HG03039 (cell line): ENCODE measurements around the gene MTO1.
"Not testable (repeated sequence)": the region's sequence is repeated elsewhere in the genome, so short reads cannot be mapped to it uniquely, and the experiment has no call there.

Experiments
- ATAC-seq: cut with Tn5 transposase; IDR thresholded peaks from one replicate; pipeline ENCODE4 v1.9.1; 2021; ENCODE audit warnings: mild to moderate bottlenecking, moderate library complexity; ENCODE audit not compliant: unreplicated experiment

Gene MTO1, protein sequence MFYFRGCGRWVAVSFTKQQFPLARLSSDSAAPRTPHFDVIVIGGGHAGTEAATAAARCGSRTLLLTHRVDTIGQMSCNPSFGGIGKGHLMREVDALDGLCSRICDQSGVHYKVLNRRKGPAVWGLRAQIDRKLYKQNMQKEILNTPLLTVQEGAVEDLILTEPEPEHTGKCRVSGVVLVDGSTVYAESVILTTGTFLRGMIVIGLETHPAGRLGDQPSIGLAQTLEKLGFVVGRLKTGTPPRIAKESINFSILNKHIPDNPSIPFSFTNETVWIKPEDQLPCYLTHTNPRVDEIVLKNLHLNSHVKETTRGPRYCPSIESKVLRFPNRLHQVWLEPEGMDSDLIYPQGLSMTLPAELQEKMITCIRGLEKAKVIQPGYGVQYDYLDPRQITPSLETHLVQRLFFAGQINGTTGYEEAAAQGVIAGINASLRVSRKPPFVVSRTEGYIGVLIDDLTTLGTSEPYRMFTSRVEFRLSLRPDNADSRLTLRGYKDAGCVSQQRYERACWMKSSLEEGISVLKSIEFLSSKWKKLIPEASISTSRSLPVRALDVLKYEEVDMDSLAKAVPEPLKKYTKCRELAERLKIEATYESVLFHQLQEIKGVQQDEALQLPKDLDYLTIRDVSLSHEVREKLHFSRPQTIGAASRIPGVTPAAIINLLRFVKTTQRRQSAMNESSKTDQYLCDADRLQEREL

DNA sequence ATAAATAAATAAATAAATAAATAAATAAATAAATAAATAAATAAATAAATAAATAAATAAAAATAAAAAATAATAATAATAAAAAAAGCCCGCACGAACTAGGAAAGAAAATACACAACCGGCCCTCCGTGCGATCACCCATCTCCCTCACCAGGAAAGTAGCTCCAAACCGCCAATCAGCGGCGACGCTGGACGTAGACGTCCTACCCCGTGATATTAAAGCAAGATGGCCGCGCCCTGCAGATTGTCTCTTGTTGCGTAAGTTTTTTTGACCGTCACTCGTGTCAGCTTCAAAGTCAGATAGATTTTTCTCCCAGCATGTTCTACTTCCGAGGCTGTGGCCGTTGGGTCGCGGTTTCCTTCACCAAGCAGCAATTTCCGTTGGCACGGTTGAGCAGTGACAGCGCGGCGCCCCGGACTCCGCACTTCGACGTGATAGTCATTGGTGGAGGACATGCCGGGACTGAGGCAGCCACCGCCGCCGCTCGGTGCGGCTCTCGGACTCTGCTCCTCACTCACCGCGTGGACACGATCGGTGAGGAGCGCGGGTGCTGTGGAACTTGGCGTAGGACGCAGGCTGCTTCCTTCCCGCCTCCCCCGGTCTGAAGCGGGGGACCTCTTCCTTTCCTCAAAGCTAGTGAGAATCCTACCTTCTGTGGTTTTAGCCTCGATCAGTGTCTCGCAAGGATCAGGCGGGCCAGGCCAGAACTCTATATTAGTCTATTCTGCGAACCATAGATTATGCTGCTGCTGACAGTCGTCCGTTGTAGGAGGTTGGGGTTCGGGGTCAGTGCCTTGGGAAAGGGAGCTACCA lies at the start of gene MTO1:
Gene MTO1, plus strand, starts transcription at position 201 of the 814 bp plus-strand sequence. Its CDS starts 118 bp downstream, at position 319.
- ATAC-seq, result peak; percentile 93

DNA sequence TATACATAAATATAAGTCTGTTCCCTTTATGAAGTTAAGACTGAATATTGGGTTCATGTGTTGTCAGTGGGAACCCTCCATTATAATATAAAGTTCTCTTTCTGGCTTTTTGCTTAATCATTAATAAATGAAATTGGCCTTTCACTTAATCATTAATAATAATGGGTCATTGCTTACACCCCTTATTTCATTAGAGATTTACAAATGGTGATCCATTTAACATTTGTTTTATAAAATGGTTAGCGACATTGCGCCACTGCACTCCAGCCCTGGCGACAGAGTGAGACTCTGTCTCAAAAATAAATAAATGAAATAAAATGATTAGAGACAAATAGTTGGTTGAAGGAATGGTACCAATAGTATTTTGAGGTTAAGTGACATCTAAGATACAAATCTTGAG lies 48.4 kb upstream of the MTO1 start:
- no peak for ATAC-seq

DNA sequence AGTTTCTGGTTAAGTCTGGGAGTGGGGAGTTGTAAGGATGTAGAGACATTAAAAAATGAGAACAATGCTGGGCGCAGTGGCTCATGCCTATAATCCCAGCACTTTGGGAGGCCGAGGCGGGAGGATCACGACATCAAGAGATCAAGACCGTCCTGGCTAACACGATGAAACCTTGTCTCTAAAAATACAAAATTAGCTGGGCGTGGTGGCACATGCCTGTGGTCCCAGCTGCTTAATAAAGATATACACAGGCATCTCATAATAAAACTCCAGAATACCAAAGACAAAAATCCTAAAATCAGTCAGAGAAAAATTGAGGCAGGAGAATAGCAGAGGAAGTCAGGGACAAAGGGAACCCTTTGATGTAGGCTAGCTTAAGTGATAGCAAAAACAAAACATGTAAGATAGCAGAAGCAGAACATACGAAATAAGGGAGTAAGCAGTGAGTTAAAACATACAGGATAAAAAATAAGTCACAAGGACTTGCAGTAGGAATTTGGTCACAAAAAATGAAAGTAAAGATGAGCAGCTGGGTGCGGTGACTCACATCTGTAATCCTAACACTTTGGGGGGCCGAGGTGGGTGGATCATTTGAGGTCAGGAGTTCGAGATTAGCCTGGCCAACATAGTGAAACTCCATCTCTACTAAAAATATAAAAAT lies 43.3 kb upstream of the MTO1 start:
- no peak for ATAC-seq

DNA sequence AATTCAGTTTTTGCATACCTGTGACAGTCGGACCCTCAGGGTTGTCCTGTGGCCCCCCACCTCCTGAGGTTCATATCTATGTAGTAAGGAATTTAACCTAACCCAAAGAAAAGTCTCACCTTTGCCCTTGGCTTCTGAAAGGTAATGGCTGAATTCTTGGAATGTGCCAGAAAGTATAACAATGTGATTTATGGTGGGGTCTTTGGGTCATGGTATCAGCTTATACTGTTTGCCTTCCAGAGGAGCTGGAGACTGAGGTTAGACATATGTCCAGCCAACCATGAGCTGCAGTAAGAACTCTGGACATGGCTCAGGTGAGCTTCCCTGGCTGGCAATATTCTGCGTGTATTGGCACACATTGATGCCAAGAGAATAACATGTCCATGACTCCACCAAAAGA lies 40.0 kb upstream of the MTO1 start:
- no peak for ATAC-seq

DNA sequence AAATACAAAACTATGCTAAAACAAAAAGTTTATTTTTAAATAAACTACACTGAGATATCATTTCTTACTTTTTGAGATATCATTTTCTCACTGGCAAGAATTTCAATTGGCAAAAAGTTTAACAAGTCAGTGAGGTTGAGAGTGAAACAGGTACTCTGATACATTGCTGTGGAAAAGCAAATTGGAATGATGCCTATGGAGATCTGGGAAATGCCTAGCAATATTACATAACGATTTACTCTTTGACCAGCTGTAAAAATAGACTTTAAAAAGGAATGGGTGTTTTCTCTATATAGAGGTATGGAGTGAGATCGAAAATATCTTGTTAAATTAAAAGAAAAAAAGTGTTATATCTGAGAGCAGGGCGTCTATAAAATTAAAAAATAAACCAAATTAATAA lies 26.3 kb upstream of the MTO1 start:
- no peak for ATAC-seq

DNA sequence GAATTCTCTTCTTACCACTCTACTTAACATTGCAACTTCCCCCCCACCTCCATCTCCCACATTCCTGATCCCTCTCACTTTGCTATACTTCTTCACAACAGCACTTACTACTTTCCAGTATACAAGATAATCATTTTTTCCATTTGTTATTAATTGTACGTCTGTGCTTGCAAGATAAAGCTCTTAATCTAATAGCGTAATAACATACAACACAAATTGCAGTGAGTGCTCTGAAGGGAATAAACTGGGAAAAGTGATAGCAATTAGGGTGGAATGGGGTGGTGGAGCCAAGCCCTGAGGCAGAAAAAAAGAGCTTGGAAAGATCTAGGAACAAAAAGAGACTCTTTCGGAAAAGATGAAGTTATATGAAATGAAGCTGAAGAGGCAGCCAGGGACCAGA lies 18.0 kb upstream of the MTO1 start:
- no peak for ATAC-seq

DNA sequence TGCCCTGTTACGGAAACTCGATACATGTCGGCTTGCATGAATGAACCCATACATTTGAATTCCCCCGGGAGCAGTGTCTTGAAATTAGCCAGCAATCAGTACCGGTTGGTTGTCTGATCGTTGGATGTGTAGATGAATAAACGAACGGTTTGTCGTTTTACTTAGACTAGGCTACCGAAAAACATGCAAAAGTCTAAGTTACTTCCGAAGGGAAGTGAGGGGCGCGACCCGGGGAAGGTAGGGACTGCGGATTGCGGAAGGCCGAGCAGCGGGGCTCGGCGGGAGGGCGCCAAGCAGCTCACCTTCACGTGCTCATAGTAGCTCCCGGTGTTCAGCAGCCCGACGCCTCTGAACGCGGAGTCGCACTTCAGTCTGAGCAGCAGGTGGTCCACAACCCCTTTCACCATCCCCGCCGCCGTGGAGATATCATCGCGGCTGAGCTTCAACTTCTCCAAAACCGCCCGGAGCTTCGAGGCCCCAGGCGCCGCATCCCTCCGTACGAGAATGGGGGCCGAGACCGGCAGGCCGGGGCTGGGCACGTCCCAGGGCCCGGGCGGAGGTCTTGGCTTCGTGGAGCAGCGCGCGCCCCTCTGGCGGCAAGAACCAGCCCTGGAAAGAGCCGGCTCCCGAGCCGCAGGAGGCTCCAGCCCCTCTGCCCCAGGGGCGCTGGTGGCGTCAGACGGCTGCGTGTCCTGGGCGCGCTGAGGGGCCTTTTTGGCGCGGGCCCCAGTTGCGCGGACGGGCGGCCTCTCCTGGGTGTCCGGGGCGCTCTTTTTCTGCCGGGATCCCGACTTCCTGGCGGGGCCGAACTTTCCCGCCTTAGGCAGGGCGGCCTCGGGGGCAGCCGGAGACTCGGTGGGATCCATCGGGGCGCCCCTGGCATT lies 10.1 kb upstream of the MTO1 start:
- ATAC-seq, result peak; percentile 55

DNA sequence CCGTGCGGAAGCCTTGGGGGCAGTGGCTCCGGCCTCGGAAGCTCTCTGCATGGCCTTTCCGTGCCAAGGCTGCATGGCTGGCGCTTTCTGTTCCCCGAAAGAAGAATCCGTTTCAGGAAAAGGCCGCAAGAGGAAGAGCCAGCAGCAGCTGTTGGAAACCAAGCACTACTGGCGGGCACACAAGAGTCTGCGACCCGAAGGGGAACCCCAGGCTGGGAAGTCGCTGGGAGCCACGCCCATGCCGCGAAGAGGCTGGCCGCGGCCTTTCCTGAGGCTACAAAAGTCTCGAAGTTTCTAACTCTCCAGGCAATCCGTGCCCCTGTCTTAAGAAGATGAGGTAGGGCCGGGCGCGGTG lies 9.5 kb upstream of the MTO1 start, which contains the start of gene CGAS:
Gene CGAS, minus strand, starts transcription at position 191 of the 355 bp plus-strand sequence. Its CDS starts 116 bp downstream, at position 75.
- ATAC-seq, result peak; percentile 81

DNA sequence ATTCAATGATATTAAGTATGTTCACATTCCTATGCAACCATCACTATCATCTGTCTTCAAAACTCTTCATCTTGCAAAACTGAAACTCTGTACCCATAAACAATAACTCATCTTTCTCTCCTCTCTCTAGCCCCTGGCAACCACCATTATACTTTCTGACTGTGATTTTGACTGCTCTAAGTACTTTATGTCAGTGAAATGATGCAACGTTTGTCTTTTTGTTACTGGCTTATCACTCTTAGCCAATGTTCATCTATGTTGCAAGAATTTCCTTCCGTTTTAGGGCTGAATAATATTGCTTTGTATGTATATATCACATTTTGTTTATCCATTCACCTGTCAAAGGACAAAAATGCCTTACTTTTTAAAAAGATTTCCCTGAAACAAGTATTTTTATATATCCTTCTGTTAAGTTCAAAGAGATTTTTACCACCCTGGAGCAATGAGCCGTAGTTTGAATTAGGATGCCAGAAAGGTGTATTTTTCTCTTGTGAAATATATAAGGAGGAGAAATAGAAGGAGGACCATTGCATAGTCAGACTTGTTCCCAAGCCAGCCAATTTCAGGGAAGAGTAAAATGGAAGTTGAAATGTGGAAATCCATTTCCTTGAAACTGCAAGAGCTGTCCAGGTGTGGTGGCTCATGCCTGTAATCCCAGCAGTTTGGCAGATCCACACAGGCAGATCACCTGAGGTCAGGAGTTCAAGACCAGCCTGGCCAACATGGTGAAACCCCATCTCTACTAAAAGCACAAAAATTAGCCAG lies 5.5 kb upstream of the MTO1 start:
- no peak for ATAC-seq

DNA sequence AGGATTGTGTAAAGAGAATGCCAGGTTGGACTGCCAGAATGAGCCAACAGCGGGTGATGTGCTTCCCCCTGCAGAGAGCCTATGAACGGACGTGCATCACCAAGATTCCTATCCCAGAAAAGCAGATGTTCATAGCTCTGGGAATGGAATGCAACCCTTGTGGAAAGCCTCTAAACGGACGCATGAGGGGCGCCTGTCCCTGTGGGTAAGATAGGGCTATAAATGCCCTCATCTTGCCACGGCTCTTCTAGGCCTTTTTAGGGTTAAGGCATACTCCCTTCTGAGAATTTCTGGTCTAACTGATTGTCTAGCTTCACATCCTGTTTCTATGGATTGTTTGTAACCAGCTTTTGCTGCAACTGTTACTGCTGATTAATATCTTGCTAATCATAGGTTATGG lies 2.1 kb upstream of the MTO1 start:
- ATAC-seq, result not testable (repeated sequence)

DNA sequence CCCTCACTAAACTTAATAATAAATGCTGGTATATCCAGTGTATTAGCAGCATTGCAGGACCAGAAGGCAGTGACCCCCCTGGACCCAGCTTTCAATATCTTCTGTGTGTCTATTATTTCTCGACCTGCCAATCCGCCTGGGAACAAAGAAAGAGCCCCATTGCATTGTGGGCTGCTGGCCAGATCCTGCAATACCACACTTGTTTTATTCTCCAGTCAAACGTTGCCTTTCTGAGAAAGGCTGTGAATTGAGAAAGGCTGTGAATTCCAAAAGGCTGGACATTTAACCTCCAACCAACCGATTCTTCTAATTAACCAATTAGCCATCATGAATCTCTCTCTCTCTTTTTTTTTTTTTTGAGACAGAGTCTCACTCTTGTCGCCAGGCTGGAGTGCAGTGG lies 1.5 kb upstream of the MTO1 start:
- ATAC-seq, result no peak

DNA sequence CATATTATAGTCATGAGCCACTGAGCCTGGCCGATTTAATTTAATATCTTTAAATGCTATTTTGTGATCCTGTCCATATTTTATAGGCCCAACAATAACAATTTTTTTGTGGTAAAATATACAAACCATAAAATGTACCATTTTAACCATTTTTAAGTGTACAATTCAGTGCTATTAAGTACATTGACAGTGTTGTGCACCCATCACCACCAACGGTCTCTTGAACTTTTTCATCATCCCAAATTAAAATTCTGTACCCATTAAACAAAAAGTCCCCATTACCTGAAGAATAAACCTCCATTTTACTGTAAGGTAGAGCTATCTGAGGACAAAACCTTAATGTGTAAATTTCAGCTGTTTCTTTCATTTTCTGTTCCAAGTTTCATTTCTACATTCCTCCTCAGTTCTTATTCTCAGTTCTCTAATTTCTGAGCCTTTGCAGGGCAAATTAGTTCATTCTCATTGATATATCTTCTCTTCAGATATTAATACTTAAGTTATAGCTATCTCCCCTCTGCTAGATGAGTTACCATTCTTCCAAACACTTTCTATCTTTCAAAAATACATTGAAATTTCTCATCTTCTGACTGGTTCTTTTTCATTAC lies 10.3 kb downstream of the MTO1 start:
- ATAC-seq, result peak; percentile 95

DNA sequence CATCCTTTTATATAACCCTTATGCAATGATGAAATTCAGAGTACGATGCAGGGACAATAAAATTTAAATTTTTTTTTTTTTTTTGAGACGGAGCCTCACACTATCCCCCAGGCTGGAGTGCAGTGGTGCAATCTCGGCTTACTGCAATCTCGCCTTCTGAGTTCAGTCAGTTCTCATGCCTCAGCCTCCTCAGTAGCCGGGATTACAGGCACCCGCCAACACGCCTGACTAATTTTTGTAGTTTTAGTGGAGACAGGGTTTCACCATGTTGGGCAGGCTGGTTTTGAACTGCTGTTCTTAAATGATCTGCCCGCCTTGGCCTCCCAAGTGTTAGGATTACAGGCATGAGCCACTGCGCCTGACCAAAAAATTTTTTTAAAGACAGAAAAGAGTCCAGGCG lies 15.2 kb downstream of the MTO1 start:
- no peak for ATAC-seq

DNA sequence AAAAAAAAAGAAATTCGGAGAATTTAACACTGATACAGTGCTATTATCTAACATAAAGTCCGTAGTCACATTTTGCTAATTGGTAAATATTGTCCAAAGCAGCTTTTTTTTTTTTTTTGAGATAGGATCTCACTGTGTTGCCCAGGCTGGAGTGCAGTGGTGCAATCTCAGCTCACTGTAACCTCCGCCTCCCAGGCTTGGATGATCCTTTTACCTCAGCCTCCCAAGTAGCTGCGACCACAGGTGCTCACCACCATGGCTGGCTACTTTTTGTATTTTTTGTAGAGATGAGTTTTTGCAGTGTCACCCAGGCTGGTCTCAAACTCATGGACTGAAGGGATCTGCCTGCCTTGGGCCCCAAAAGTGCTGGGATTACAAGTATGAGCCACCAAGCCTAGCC lies 15.9 kb downstream of the MTO1 start:
- no peak for ATAC-seq

DNA sequence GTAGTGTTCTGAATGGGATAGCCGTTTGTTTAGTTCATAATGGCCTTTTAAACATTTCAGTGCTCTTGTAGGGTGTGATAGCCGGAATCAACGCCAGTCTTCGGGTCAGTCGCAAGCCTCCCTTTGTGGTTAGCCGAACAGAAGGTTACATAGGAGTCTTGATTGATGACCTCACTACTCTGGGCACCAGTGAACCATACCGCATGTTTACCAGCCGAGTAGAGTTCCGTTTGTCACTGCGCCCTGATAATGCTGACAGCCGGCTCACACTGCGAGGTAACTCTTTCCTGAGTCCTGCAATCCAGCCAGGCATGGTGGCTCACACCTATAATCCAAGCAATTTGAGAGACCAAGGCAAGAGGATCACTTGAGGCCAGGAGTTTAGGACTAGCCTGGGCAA lies 20.4 kb downstream of the MTO1 start:
- ATAC-seq, result no peak

DNA sequence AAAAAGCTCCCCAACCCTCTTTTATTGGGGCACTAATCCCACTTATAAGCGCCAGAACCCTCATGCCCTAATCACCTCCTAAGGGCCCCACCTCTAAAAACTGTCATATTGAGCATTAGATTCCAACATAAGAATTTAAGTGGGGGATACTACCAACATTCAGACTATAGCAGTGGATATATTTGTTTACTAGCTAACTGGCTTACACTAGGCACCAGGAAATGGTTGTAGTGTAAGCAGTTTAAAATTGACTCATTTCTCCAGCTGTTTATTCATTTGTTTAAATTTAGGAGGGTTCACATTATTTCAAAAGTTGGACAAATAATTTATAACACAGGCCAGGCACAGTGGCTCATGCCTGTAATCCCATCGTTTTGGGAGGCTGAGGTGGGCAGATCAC lies 22.9 kb downstream of the MTO1 start:
- ATAC-seq, result no peak

DNA sequence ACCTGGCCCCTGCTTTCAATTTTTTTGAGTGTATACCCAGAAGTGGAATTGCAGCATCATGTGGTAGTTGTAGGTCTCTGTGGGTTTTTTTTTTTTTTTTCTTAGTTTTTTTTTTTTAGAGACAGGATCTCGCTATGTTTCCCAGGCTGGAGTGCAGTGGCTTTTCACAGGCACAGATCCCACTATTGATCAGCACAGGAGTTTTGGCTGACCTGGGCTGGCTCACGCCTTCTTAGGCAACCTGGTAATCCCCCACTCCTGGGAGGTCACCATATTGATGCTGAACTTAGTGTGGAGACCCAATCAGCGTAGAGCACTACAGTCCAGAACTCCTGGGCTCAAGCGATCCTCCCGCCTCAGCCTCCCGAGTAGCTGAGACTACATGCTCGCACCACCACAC lies 25.9 kb downstream of the MTO1 start:
- no peak for ATAC-seq

DNA sequence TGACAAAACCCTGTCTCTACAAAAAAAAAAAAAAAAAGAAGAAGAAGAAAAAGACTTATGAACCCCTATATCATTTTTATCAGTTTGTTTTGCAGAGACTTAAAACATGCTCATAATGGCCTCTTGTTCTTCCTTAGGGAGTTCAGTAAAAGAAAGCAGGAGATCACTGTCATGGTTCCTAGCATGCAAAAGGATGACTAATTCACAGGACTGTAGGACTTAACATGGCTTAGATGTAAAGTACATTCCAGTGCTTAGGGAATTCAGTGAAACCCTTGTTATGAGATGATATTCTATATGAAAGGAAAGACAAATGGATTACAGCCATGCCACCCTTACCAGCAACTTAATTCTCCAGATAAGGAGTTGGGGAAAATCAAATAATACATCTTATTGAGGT lies 29.8 kb downstream of the MTO1 start:
- no peak for ATAC-seq

DNA sequence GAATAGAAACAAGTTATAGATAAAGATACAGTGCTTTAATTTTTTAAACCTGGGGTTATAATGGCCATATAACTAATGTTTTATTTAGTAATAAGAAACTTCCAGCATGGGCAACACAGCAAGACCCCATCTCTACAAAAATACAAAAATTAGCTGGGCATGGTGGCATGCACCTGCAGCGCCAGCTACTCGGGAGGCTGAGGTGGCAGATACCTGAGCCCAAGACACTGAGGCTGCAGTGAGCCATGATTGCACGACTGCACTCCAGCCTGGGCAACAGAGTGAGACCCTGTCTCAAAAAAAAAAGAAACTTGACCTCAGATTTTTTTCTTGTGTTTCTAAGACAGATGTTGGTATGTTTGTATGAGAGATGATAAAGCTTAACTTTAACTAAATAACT lies 36.4 kb downstream of the MTO1 start:
- ATAC-seq, result no peak
